PC-3 (cell line): ENCODE results near the gene SIVA1. TPM values are rescaled to one million over a fixed set of nuclear protein-coding genes. Genes with fewer than 3 reads are reported as not detected.

Source experiments
- ATAC-seq: fragments of 200-7000 bp; cut with Tn5 transposase; 2 replicates; pipeline ENCODE4 v1.9.1; 2020; ENCODE audit warnings: mild to moderate bottlenecking, moderate library complexity
- BruUV-seq: library from RNA; stranded (reverse); fragments of 400-500 nt; replicated peaks from 2 replicates; lab custom pipeline; 2021; lab: Mats Ljungman, UMichigan
- CTCF ChIA-PET: fragments of 300-600 bp; sonication (Branson Sonifier 250); formaldehyde crosslinking; loops from one replicate; lab custom pipeline; 2022; ENCODE audit warnings: antibody characterized with exemption; lab: Charles Lee
- POLR2A ChIA-PET: fragments of 300-600 bp; sonication (Branson Sonifier 250); formaldehyde crosslinking; loops from one replicate; lab custom pipeline; 2022; ENCODE audit warnings: antibody characterized with exemption; ENCODE audit not compliant: unreplicated experiment; lab: Charles Lee
- DNase-seq: peaks from one replicate; pipeline ENCODE4 v3.0.0-alpha.2; 2015
- H2AFZ ChIP-seq: fragments of 300-600 bp; sonication (generic); 2 replicates; pipeline ENCODE4 v1.6.0; 2016; ENCODE audit warnings: antibody characterized with exemption, low read length
- H3F3A ChIP-seq: fragments of 300-600 bp; sonication (generic); one replicate; pipeline ENCODE4 v1.6.0; 2017; ENCODE audit warnings: antibody characterized with exemption, low read length, control low read depth, mild to moderate bottlenecking; ENCODE audit not compliant: unreplicated experiment
- H3K27ac ChIP-seq: fragments of 300-600 bp; sonication (generic); 2 replicates; pipeline ENCODE4 v1.5.1; 2016; ENCODE audit warnings: mild to moderate bottlenecking, low read length
- H3K27me3 ChIP-seq: fragments of 300-600 bp; sonication (generic); 2 replicates; pipeline ENCODE4 v1.6.1; 2016; ENCODE audit warnings: low read length, mixed read lengths
- H3K36me3 ChIP-seq: fragments of 300-600 bp; sonication (generic); 2 replicates; pipeline ENCODE4 v1.6.1; 2016; ENCODE audit warnings: low read depth, mixed run types, low read length, mixed read lengths
- H3K4me1 ChIP-seq: fragments of 300-600 bp; sonication (generic); 2 replicates; pipeline ENCODE4 v1.5.1; 2016; ENCODE audit warnings: low read length; ENCODE audit not compliant: insufficient read depth
- H3K4me2 ChIP-seq: fragments of 300-600 bp; sonication (generic); 2 replicates; pipeline ENCODE4 v1.6.0; 2016; ENCODE audit warnings: low read length
- H3K4me3 ChIP-seq: fragments of 300-600 bp; sonication (generic); 2 replicates; pipeline ENCODE4 v1.5.1; 2016; ENCODE audit warnings: mild to moderate bottlenecking, low read length, mixed read lengths
- H3K79me2 ChIP-seq: fragments of 300-600 bp; sonication (generic); 2 replicates; pipeline ENCODE4 v1.6.1; 2017; ENCODE audit warnings: low read length, mixed read lengths
- H3K9ac ChIP-seq: fragments of 300-600 bp; sonication (generic); 2 replicates; pipeline ENCODE4 v1.6.0; 2016; ENCODE audit warnings: mild to moderate bottlenecking, low read length
- H3K9me2 ChIP-seq: fragments of 300-600 bp; sonication (generic); replicated peaks from 2 replicates; pipeline ENCODE4 v1.6.1; 2016; ENCODE audit warnings: mixed run types, low read length, mixed read lengths
- H3K9me3 ChIP-seq: fragments of 300-600 bp; sonication (generic); 2 replicates; pipeline ENCODE4 v1.6.1; 2016; ENCODE audit warnings: low read length, mixed read lengths
- H4K20me1 ChIP-seq: fragments of 300-600 bp; sonication (generic); 2 replicates; pipeline ENCODE4 v1.6.1; 2016; ENCODE audit warnings: low read length, mixed read lengths
- EZH2 ChIP-seq: fragments of 300-600 bp; sonication (generic); IDR thresholded peaks from one replicate; pipeline ENCODE4 v1.6.1; 2017; ENCODE audit warnings: antibody characterized with exemption, mild to moderate bottlenecking, low read length; ENCODE audit not compliant: unreplicated experiment
- EZH2phosphoT487 ChIP-seq: fragments of 300-600 bp; sonication (generic); IDR thresholded peaks from 2 replicates; pipeline ENCODE4 v1.6.1; 2018; ENCODE audit warnings: mild to moderate bottlenecking, antibody characterized with exemption, low read length, borderline replicate concordance
- intact Hi-C: fragments of 100-400 bp; cut with micrococcal nuclease; formaldehyde crosslinking; loops from 2 replicates; pipeline ENCODE4 v1.9.0; 2023
- total RNA-seq: library from RNA; depleted of rRNA; stranded (reverse); fragments of >200 nt; gene quantifications from 2 replicates; pipeline ENCODE4 v1.2.3, GENCODE V29; 2014
- TF ChIP-seq, protein P1 (sequence below): fragments of 300-600 bp; sonication (generic); conservative IDR thresholded peaks from 2 replicates; pipeline ENCODE4 v1.5.1; 2017; ENCODE audit warnings: antibody characterized with exemption, low read depth, mild to moderate bottlenecking, low read length

The SIVA1 gene
- total RNA-seq, 1 experiment from 2014 or later: 375 TPM

DNA sequence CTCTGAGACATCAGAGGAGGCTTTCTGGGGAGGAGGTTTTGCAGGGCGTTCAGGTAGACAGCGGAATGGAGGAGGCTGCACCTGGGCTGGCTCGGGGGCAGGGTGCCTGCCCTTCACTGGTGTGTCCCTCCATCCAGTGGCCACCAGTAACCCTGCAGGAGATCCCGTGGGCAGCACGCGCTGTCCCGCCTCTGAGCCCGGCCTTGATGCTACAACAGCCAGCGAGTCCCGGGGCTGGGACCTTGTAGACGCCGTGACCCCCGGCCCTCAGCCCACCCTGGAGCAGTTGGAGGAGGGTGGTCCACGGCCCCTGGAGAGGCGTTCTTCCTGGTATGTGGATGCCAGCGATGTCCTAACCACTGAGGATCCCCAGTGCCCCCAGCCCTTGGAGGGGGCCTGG lies 38.9 kb upstream of the SIVA1 start:
- Histone ChIP-seq H2AFZ (no peak overlapping the region), H3K79me2 (no peaks in the 10 kb centered on the region), H3K4me2 (no peak overlapping the region), H3K9ac (no peak overlapping the region), H3K27ac (no peak overlapping the region), H3K4me3 (no peak overlapping the region), H3K27me3 (no peaks in the 10 kb centered on the region), H3K36me3 (peaks cover 5% of the 10 kb centered on the region; the same call in 1 of the 2 replicates), H4K20me1 (no peaks in the 10 kb centered on the region), H3K9me3 (no peaks in the 10 kb centered on the region), H3F3A (no peaks in the 10 kb centered on the region), H3K9me2 (no peaks in the 10 kb centered on the region), H3K4me1 (no peaks in the 10 kb centered on the region)
- CTCF ChIA-PET: no interaction called here
- BruUV-seq: no TSS peak
- POLR2A ChIA-PET: no interaction called here
- ATAC-seq: no peak
- DNase-seq: no peak
- TF ChIP-seq EZH2: no peak
- TF ChIP-seq EZH2phosphoT487: no peak
- intact Hi-C loops: no loop called here

DNA sequence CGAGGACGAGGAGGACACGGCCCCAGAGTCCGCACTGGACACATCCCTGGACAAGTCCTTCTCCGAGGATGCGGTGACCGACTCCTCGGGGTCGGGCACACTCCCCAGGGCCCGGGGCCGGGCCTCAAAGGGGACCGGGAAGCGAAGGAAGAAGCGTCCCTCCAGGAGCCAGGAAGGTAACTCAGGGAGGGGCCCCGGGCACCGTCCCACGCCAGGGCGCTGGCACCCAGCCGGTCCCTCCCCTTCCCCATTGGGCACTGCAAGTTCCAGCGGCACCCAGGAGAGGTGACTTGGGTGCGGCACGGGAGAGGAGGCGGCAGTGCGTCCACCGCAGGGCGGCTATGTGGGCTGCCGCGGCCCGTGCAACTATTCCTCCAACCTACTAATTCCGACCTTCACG lies 38.3 kb upstream of the SIVA1 start:
- no peak for TF ChIP-seq EZH2
- TF ChIP-seq EZH2phosphoT487: no peak
- TF ChIP-seq, protein P1, sequence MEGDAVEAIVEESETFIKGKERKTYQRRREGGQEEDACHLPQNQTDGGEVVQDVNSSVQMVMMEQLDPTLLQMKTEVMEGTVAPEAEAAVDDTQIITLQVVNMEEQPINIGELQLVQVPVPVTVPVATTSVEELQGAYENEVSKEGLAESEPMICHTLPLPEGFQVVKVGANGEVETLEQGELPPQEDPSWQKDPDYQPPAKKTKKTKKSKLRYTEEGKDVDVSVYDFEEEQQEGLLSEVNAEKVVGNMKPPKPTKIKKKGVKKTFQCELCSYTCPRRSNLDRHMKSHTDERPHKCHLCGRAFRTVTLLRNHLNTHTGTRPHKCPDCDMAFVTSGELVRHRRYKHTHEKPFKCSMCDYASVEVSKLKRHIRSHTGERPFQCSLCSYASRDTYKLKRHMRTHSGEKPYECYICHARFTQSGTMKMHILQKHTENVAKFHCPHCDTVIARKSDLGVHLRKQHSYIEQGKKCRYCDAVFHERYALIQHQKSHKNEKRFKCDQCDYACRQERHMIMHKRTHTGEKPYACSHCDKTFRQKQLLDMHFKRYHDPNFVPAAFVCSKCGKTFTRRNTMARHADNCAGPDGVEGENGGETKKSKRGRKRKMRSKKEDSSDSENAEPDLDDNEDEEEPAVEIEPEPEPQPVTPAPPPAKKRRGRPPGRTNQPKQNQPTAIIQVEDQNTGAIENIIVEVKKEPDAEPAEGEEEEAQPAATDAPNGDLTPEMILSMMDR: no peak
- no TSS peak for BruUV-seq
- Histone ChIP-seq H3K27me3 (no peaks in the 10 kb centered on the region), H2AFZ (no peak overlapping the region), H3K4me3 (no peak overlapping the region), H3F3A (no peaks in the 10 kb centered on the region), H3K27ac (no peak overlapping the region), H3K9me3 (no peaks in the 10 kb centered on the region), H3K4me1 (no peaks in the 10 kb centered on the region), H3K79me2 (no peaks in the 10 kb centered on the region), H3K9ac (no peak overlapping the region), H4K20me1 (no peaks in the 10 kb centered on the region), H3K4me2 (no peak overlapping the region), H3K9me2 (no peaks in the 10 kb centered on the region), H3K36me3 (peaks cover 5% of the 10 kb centered on the region; the same call in 1 of the 2 replicates)
- intact Hi-C loops: no loop called here
- ChIA-PET POLR2A (no interaction called here), CTCF (no interaction called here)
- DNase-seq: no peak
- ATAC-seq: no peak

DNA sequence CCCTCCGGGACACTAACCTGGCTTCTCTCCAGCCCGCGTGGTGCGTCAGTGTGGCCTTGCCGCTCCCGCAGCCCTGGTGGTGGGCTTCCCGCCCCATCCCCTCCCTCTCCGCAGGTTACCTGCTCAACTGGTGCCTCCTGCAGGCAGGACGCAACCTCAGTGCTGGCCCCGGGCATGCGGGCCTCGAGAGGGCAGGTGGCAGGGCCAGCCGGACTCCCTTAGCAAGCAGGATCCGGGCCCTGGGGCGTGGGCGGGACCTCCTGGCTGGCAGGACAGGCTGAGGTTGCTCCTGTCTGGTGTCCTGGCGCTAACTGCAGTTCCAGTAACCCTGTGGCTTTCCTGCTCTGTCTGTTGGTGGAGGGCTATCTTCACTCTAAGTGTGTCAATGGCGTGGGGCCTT lies 37.5 kb upstream of the SIVA1 start:
- Histone ChIP-seq H3K27me3 (no peaks in the 10 kb centered on the region), H3K27ac (no peak overlapping the region), H3K4me2 (no peak overlapping the region), H3K36me3 (peaks cover 7% of the 10 kb centered on the region; the same call in 1 of the 2 replicates), H4K20me1 (no peaks in the 10 kb centered on the region), H3F3A (no peaks in the 10 kb centered on the region), H3K9me2 (no peaks in the 10 kb centered on the region), H3K4me3 (no peak overlapping the region), H3K79me2 (no peaks in the 10 kb centered on the region), H2AFZ (no peak overlapping the region), H3K4me1 (no peaks in the 10 kb centered on the region), H3K9ac (no peak overlapping the region), H3K9me3 (no peaks in the 10 kb centered on the region)
- intact Hi-C loops: no loop called here
- TF ChIP-seq EZH2phosphoT487 (no peak), EZH2 (no peak)
- TF ChIP-seq, protein P1: no peak
- DNase-seq (no peak), ATAC-seq (no peak)
- no TSS peak for BruUV-seq
- CTCF ChIA-PET: no interaction called here
- POLR2A ChIA-PET: no interaction called here
